HG03066 (cell line): ENCODE measurements around the gene TPSD1.
"Not testable (repeated sequence)": the region's sequence is repeated elsewhere in the genome, so short reads cannot be mapped to it uniquely, and the experiment has no call there.

Source experiments
- ATAC-seq: cut with Tn5 transposase; IDR thresholded peaks from one replicate; pipeline ENCODE4 v1.9.1; 2021; ENCODE audit warnings: low read depth; ENCODE audit not compliant: unreplicated experiment

TPSD1 gene

GRCh38 chr16:1238909-1239308 lies 17.0 kb upstream of the TPSD1 start:
- not testable (repeated sequence) for ATAC-seq

DNA sequence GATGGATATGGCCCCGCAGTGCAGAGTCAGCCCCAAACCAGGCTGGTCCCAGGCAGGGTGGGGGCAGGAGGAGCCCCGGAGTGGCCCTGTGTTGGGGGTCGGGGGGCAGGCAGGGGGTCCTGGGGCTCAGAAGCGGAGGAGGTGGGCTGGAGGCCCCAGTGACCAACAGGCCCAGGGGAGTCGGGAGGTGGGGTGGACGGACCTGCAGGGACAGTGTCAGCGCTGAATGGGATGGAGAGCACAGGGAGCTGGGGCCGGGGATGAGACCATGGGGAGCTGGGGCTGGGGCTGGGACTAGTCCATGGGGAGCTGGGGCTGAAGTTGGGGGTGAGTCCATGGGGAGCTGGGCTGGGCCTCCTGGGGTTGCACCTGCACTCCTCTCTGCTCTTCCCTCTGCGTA lies 16.3 kb upstream of the TPSD1 start:
- ATAC-seq, result not testable (repeated sequence)

- ATAC-seq, result not testable (repeated sequence)
Measured at GRCh38 chr16:1240436-1240835, 15.4 kb upstream of the TPSD1 start, which contains the start of gene TPSAB1. TPSAB1 (plus strand) TSS chr16:1240705; CDS start chr16:1240939, 234 bp downstream.

DNA sequence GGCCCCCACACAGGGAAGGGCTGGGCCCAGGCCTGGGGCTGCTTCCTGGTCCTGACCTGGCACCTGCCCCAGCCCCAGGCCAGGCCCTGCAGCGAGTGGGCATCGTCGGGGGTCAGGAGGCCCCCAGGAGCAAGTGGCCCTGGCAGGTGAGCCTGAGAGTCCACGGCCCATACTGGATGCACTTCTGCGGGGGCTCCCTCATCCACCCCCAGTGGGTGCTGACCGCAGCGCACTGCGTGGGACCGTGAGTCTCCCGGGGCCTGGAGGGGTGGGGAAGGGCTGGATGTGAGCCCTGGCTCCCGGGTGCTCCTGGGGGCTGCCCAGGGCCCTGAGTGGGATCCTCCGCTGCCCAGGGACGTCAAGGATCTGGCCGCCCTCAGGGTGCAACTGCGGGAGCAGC lies 14.8 kb upstream of the TPSD1 start:
- not testable (repeated sequence) for ATAC-seq

GRCh38 chr16:1243363-1243762 lies 12.5 kb upstream of the TPSD1 start:
- not testable (repeated sequence) for ATAC-seq

DNA sequence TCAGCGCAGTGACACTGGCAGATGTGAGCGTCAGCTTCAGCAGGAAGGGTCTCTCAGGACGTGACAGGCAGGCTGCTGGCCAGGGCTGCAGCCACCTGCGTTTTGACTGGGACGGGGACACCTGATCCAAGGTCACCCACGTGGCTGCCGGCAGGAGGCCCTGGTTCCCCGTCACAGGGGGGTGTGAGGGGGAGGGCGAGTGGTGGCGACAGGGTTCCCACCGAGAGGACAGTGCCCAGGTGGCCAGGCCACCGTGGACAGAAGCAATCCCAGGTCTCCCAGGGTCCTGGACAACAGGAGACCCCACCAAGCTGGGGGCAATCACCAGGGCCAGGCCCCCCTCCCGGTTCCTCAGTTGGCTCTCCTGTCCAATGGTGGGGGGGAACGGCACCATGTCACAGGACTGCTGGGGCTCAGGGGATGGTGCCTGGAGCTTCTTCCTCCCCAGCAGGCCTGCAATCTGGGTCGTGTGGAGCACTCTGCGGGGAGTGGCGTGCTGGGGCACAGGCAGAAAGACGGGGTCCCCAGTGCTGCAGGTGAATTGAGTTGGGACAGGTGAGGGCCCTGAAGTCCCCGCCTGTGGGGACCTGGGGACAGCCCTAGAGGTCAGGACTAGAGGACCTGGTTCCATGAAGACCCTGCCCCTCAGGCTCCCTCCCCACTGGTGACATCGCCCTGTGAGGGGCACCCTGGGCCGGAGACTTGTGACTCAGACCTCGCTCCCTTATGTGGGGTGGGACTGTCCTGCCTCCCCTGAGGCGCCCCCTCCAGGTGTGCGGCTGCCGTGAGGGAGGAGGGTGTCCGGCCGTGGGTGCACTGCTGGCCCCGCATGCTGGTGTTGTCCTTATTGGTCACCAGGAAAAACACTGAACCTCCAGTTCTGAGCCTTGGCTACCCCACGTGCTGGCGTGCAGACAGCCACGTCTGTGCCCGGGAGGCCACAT lies 11.7 kb upstream of the TPSD1 start:
- not testable (repeated sequence) for ATAC-seq

GRCh38 chr16:1244881-1245280 lies 11.0 kb upstream of the TPSD1 start:
- ATAC-seq, result no peak

GRCh38 chr16:1245452-1246020 lies 10.3 kb upstream of the TPSD1 start:
- ATAC-seq, result no peak

- not testable (repeated sequence) for ATAC-seq
Measured at GRCh38 chr16:1247903-1248537, 7.8 kb upstream of the TPSD1 start.

DNA sequence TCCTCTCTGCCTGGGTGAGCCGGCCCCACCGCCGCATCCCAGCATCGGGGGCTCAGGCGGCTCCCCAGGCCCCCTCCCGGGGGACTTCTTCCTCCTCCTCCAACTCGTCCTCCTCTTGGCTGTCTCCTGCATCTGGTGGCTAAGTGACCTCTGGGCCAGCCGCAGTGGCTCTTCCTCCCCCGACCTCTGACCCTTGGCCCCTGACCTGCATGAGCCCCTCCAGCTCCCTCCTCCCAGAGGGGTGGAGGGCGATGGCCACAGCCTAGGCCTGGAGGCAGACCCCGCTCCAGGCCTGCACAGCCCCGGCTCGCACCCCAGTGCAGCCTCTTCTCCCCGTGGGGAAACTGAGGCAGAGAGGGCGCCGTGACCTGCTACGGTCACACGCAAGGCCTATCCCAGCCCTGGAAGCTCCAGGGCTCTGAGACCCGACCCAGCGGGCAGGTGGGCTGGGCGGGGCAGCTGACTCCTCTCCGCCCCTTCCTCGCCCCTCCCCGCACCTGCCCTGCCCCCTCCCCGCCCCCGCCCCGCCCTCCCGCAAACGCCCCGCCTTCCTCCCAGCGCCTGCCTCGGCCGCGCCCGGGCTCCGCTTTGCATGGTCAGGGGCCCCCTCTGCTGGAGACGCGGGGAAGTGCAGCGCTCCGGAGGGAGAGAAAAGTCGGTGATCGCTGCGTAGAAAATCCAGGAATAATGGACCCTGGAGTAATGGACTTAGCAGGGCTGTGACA lies 6.7 kb upstream of the TPSD1 start:
- not testable (repeated sequence) for ATAC-seq

- ATAC-seq, result not testable (repeated sequence)
Measured at GRCh38 chr16:1253701-1254364, 2.0 kb upstream of the TPSD1 start.

DNA sequence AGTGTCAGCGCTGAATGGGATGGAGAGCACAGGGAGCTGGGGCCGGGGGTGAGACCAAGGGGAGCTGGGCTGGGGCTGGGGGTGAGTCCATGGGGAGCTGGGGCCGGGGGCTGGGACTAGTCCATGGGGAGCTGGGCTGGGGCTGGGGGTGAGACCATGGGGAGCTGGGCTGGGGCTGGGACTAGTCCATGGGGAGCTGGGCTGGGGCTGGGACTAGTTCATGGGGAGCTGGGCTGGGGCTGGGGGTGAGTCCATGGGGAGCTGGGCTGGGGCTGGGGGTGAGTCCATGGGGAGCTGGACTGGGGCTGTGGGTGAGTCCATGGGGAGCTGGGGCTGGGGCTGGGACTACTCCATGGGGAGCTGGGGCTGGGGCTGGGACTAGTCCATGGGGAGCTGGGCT lies 1.0 kb upstream of the TPSD1 start:
- not testable (repeated sequence) for ATAC-seq

GRCh38 chr16:1256296-1256873 lies 516 bp downstream of the TPSD1 start:
- ATAC-seq, result not testable (repeated sequence)

- ATAC-seq, result no peak
Measured at GRCh38 chr16:1256874-1257322, 1.0 kb downstream of the TPSD1 start.

DNA sequence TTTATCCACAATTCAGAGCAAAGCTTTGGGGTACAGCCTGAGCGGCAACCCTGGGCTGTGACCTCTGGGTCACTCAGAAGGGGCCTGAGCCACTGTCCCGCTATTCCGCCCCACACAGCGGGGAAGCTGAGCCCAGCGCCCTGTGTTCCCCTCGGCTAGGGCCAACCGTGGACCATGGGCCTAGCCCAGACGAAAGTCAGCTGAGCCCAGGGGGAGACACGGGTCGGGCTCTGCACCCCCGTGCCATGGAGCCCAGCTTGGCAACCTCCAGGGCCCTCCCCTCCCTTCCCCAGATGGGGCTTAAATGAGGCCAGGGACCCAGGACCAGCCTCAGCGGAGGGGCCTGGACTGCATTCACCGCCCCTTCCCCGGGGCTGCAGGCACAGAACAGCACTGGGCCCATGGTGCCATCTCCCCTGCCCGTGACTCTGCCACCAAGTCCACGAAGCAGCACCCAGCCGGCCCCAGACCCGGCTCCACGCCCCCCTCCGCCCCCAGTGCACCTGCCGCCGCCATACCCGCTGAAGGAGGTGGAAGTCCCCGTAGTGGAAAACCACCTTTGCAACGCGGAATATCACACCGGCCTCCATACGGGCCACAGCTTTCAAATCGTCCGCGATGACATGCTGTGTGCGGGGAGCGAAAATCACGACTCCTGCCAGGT lies 1.8 kb downstream of the TPSD1 start:
- ATAC-seq, result no peak

DNA sequence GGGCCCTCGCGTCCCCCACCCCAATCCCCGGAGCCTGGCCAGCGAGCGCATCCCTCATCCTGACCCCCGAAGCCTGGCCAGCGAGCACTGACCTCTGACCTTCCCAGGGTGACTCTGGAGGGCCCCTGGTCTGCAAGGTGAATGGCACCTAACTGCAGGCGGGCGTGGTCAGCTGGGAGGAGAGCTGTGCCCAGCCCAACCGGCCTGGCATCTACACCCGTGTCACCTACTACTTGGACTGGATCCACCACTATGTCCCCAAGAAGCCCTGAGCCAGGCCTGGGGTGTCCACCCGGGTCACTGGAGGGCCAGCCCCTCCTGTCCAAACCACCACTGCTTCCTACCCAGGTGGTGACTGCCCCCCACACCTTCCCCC lies 2.3 kb downstream of the TPSD1 start:
- no peak for ATAC-seq

- no peak for ATAC-seq
Measured at GRCh38 chr16:1258906-1259759, 3.3 kb downstream of the TPSD1 start.

DNA sequence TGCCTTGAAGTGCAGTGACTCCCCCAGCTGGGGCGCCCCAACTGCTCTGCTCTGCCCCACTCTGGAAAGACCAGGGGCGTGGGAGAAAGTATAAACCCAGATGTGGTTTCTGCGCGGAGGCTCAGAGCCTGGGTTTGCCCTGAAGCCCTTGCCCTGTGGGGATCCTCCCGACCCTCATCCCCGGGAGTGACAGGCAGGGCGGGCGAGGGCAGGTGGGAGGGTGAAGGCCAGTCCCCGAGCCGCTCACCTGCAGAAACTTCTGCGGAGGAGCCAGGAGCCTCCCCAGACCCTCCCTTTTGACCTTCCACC lies 3.8 kb downstream of the TPSD1 start:
- ATAC-seq, result no peak
